ENCODE results near the gene TTC12. TPM values are rescaled to one million over a fixed set of nuclear protein-coding genes. Genes with fewer than 3 reads are reported as not detected.

Gene TTC12
- polyA plus RNA-seq, 1 donor (not counting 4 experiments of a cell fraction or from before 2014, with no cell fraction given): 27.3 TPM

DNA sequence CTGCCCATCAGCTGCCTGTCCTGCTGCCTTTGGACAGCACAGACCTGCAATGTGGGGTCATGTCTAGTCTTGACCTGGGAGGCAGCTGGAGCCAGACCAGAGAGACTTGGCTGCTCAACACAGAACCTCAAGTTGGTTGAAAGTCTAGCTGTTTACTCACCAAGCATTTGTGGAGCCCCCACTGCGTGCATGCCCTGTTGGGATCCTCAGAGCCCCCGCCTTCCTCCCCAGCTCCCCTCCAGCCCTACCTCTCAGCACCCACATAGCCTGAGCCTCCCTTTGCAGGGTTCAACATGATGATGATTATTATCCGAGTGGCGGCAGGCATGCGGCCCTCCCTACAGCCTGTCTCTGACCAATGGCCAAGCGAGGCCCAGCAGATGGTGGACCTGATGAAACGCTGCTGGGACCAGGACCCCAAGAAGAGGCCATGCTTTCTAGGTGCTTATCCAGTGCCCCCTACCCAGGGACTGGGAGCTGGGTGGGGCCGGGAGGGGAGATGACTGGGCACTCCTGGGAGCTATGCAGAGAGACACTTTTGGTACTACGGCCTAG lies 81.5 kb downstream of the TTC12 start:
- Histone ChIP-seq H3K27me3 (ENCODE audit: control insufficient read depth, extremely low read depth, insufficient read depth, low read length) (no peaks in the 10 kb centered on the region), H3K27ac (ENCODE audit: control insufficient read depth, insufficient read depth, low read length) (no peak overlapping the region), H2AFZ (ENCODE audit: control insufficient read depth, low read length) (no peak overlapping the region), H3K9me1 (ENCODE audit: control insufficient read depth, extremely low read depth, insufficient read depth, low read length) (no peaks in the 10 kb centered on the region), H4K20me1 (ENCODE audit: control insufficient read depth, extremely low read depth, insufficient read depth, low read length) (no peaks in the 10 kb centered on the region), H3K9ac (ENCODE audit: control insufficient read depth, extremely low read depth, insufficient read depth, low read length) (no peak overlapping the region), H3K4me1 (ENCODE audit: control insufficient read depth, extremely low read depth, insufficient read depth, low read length) (no peaks in the 10 kb centered on the region), H3K4me2 (ENCODE audit: control insufficient read depth, extremely low read depth, insufficient read depth, low read depth, low read length) (no peak overlapping the region), H3K79me2 (ENCODE audit: control insufficient read depth, insufficient read depth, low read length) (no peaks in the 10 kb centered on the region), H3K36me3 (ENCODE audit: control insufficient read depth in 2 of 2, extremely low read depth in 1 of 2, insufficient read depth in 2 of 2, low read length in 2 of 2) (no peaks in the 10 kb centered on the region), H3K4me3 (ENCODE audit: control insufficient read depth in 2 of 3, extremely low read depth in 1 of 3, insufficient read depth in 2 of 3, low read depth in 1 of 3, low read length in 3 of 3) (no peak overlapping the region), H3K9me3 (ENCODE audit: control insufficient read depth, low read depth, low read length) (no peaks in the 10 kb centered on the region)
- DNase-seq (ENCODE audit: low read depth, low spot score): no peak
- TF ChIP-seq CTCF (optimal IDR thresholded peaks at IDR 0.05 in 1 of 3, IDR thresholded peaks at IDR 0.05 in 1 of 3, conservative IDR thresholded peaks at IDR 0.05 in 1 of 3; ENCODE audit: extremely low read depth in 1 of 3, insufficient read depth in 2 of 3, low read length in 3 of 3) (no peak), EZH2 (IDR thresholded peaks at IDR 0.05; ENCODE audit: low read length) (no peak)
- dilution Hi-C loops (cut with MboI; ENCODE audit: extremely low pct_ligation_motif_present, low sequenced_read_pairs): no loop called here
- FAIRE-seq: no peak

DNA sequence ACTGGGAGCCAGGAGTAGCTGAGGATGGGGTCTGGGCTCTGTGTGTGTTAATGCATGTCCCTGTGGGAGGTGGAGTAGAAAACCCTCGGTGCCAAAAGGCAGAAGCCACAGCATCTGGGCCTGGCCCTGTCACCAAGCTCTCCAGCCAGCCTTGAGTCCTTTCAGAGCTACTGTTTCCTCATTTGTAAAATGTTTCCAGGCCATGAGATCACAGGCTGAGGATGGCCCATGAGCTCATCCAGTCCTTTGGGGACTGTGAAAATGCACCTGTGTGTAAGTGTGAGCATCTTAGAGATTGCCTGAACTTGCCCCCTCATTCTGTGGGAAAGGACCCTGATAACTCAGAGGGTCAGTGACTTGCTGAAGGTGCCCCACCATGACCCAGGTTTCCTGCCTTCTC lies 82.3 kb downstream of the TTC12 start:
- Histone ChIP-seq H3K4me2 (ENCODE audit: control insufficient read depth, extremely low read depth, insufficient read depth, low read depth, low read length) (no peak overlapping the region), H3K9me3 (ENCODE audit: control insufficient read depth, low read depth, low read length) (no peaks in the 10 kb centered on the region), H3K27ac (ENCODE audit: control insufficient read depth, insufficient read depth, low read length) (no peak overlapping the region), H3K9ac (ENCODE audit: control insufficient read depth, extremely low read depth, insufficient read depth, low read length) (no peak overlapping the region), H3K79me2 (ENCODE audit: control insufficient read depth, insufficient read depth, low read length) (no peaks in the 10 kb centered on the region), H3K9me1 (ENCODE audit: control insufficient read depth, extremely low read depth, insufficient read depth, low read length) (no peaks in the 10 kb centered on the region), H3K4me1 (ENCODE audit: control insufficient read depth, extremely low read depth, insufficient read depth, low read length) (peaks cover 3% of the 10 kb centered on the region), H4K20me1 (ENCODE audit: control insufficient read depth, extremely low read depth, insufficient read depth, low read length) (no peaks in the 10 kb centered on the region), H2AFZ (ENCODE audit: control insufficient read depth, low read length) (no peak overlapping the region), H3K4me3 (ENCODE audit: control insufficient read depth in 2 of 3, extremely low read depth in 1 of 3, insufficient read depth in 2 of 3, low read depth in 1 of 3, low read length in 3 of 3) (no peak overlapping the region), H3K27me3 (ENCODE audit: control insufficient read depth, extremely low read depth, insufficient read depth, low read length) (no peaks in the 10 kb centered on the region), H3K36me3 (ENCODE audit: control insufficient read depth in 2 of 2, extremely low read depth in 1 of 2, insufficient read depth in 2 of 2, low read length in 2 of 2) (no peaks in the 10 kb centered on the region)
- DNase-seq (ENCODE audit: low read depth, low spot score) (no peak), FAIRE-seq (no peak)
- dilution Hi-C loops (cut with MboI; ENCODE audit: extremely low pct_ligation_motif_present, low sequenced_read_pairs): no loop called here
- TF ChIP-seq CTCF (optimal IDR thresholded peaks at IDR 0.05 in 1 of 3, IDR thresholded peaks at IDR 0.05 in 1 of 3, conservative IDR thresholded peaks at IDR 0.05 in 1 of 3; ENCODE audit: extremely low read depth in 1 of 3, insufficient read depth in 2 of 3, low read length in 3 of 3) (no peak), EZH2 (IDR thresholded peaks at IDR 0.05; ENCODE audit: low read length) (no peak)

Measured in keratinocyte (primary cell).